Loucy (cell line): ENCODE data around the gene NBPF12.
A peak's percentile ranks its signal among the peaks of the same experiment; 100 is the strongest.
"Not testable (repeated sequence)": the region's sequence is repeated elsewhere in the genome, so short reads cannot be mapped to it uniquely, and the experiment has no call there.

Experiments used
- H2AFZ ChIP-seq: fragments of 200-600 bp; sonication (generic); 2 replicates; pipeline ENCODE4 v1.6.0; 2016; ENCODE audit warnings: antibody characterized with exemption, mild to moderate bottlenecking, low read length, moderate library complexity
- H3F3A ChIP-seq: fragments of 200-600 bp; 2 replicates; pipeline ENCODE4 v1.6.0; 2016; ENCODE audit warnings: antibody characterized with exemption, low read depth, mild to moderate bottlenecking
- H3K27me3 ChIP-seq: fragments of 200-600 bp; sonication (generic); 2 replicates; pipeline ENCODE4 v1.6.1; 2014; ENCODE audit warnings: low read length, mild to moderate bottlenecking; ENCODE audit not compliant: insufficient read depth, poor library complexity, severe bottlenecking
- H3K36me3 ChIP-seq: fragments of 200-600 bp; sonication (generic); 2 replicates; pipeline ENCODE4 v1.6.1; 2016; ENCODE audit warnings: low read length; ENCODE audit not compliant: insufficient read depth
- H3K4me1 ChIP-seq: fragments of 200-600 bp; sonication (generic); 2 replicates; pipeline ENCODE4 v1.5.1; 2014; ENCODE audit warnings: low read length, mild to moderate bottlenecking; ENCODE audit not compliant: insufficient read depth, poor library complexity, severe bottlenecking
- H3K4me2 ChIP-seq: fragments of 200-600 bp; sonication (generic); 2 replicates; pipeline ENCODE4 v1.6.0; 2014; ENCODE audit warnings: antibody characterized with exemption, low read length, low read depth, mild to moderate bottlenecking; ENCODE audit not compliant: poor library complexity, severe bottlenecking
- H3K4me3 ChIP-seq: fragments of 200-600 bp; sonication (generic); 2 replicates; pipeline ENCODE4 v1.5.1; 2014; ENCODE audit warnings: low read length, mild to moderate bottlenecking, mixed read lengths; ENCODE audit not compliant: poor library complexity, severe bottlenecking
- H3K79me2 ChIP-seq: fragments of 200-600 bp; sonication (generic); 2 replicates; pipeline ENCODE4 v1.6.1; 2014; ENCODE audit warnings: low read length; ENCODE audit not compliant: insufficient read depth
- H3K9ac ChIP-seq: fragments of 200-600 bp; sonication (generic); 2 replicates; pipeline ENCODE4 v1.6.0; 2014; ENCODE audit warnings: mild to moderate bottlenecking, low read depth, low read length, moderate library complexity; ENCODE audit not compliant: poor library complexity, severe bottlenecking
- H3K9me2 ChIP-seq: fragments of 200-600 bp; sonication (generic); replicated peaks from 2 replicates; pipeline ENCODE4 v1.6.1; 2016; ENCODE audit warnings: low read depth, low read length, mixed read lengths
- H3K9me3 ChIP-seq: fragments of 200-600 bp; sonication (generic); 2 replicates; pipeline ENCODE4 v1.6.1; 2014; ENCODE audit warnings: mild to moderate bottlenecking, antibody characterized with exemption, low read length, low read depth; ENCODE audit not compliant: insufficient read depth
- H4K20me1 ChIP-seq: fragments of 200-600 bp; sonication (generic); 2 replicates; pipeline ENCODE4 v1.6.0; 2014; ENCODE audit warnings: antibody characterized with exemption, low read length, mild to moderate bottlenecking; ENCODE audit not compliant: insufficient read depth, poor library complexity, severe bottlenecking
- EZH2phosphoT487 ChIP-seq: fragments of 200-600 bp; IDR thresholded peaks from 2 replicates; pipeline ENCODE4 v1.6.1; 2018; ENCODE audit warnings: antibody characterized with exemption, mild to moderate bottlenecking, moderate library complexity, borderline replicate concordance
- TF ChIP-seq, protein P1 (sequence below): fragments of 200-600 bp; sonication (generic); conservative IDR thresholded peaks from 2 replicates; pipeline ENCODE4 v1.5.1; 2014; ENCODE audit warnings: mild to moderate bottlenecking, antibody characterized with exemption, low read length

Gene NBPF12

DNA sequence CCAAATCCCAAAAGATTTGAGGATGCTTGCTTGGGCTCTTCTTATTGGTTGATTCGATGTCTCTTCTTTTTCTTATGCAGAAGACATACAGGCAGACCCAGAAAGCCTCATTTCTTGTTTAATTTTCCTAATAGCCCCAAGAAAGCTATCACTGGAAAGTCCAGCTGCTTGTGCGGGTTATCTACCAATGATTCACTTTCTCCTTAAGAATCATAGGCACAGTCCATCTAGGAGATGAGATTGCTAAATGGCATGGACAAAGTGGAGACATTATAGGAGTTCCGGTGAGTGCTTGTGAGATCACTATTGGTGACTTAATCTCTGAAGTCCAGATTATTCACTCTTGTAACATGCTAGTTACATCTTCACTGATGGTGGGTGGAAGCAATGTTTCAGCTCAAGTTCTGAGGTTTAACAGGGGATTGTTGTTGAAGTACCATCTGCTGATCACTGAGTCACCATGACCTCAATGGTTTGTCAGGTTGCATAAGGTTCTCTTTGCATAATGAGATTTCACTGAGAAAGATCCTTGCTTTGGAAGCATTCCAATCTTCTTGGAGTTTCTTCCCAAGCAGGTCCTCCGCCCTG is 92.0 kb downstream of the NBPF12 start:
- H3K4me1 ChIP-seq, H2AFZ ChIP-seq, H3K79me2 ChIP-seq, H3K9ac ChIP-seq, H4K20me1 ChIP-seq, H3K36me3 ChIP-seq, H3K4me3 ChIP-seq, H3K27me3 ChIP-seq, H3K4me2 ChIP-seq, H3K9me2 ChIP-seq, H3F3A ChIP-seq, H3K9me3 ChIP-seq: not testable (repeated sequence)

DNA sequence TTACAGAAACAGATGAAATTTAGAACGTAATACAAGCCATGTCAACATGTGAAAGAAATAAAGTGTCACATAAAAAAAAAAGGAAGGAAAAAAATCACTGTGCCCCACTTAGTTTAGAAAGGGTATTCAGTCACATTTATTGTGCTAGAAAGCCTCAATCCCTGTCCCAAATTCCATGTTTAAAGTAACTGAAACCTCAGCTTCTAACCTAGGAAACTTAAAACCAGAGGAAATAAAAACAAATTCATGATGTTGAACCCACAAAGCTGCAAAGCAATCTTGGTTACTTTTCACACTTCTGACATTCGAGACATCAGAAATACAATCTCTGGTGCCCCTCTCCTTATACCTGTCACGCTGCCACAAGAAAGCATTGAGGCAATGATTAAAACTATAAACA is 101.8 kb downstream of the NBPF12 start:
- Histone ChIP-seq H3K9me3 (no peaks in the 10 kb centered on the region), H3K4me2 (no peak overlapping the region), H3K9ac (no peak overlapping the region), H3K9me2 (no peaks in the 10 kb centered on the region), H3K27me3 (no peaks in the 10 kb centered on the region), H3K79me2 (no peaks in the 10 kb centered on the region), H4K20me1 (no peaks in the 10 kb centered on the region), H3K4me1 (peaks cover 25% of the 10 kb centered on the region), H3F3A (peaks cover 1% of the 10 kb centered on the region), H2AFZ (no peak overlapping the region), H3K4me3 (no peak overlapping the region), H3K36me3 (no peaks in the 10 kb centered on the region)
- no peak for TF ChIP-seq EZH2phosphoT487
- TF ChIP-seq, protein P1, sequence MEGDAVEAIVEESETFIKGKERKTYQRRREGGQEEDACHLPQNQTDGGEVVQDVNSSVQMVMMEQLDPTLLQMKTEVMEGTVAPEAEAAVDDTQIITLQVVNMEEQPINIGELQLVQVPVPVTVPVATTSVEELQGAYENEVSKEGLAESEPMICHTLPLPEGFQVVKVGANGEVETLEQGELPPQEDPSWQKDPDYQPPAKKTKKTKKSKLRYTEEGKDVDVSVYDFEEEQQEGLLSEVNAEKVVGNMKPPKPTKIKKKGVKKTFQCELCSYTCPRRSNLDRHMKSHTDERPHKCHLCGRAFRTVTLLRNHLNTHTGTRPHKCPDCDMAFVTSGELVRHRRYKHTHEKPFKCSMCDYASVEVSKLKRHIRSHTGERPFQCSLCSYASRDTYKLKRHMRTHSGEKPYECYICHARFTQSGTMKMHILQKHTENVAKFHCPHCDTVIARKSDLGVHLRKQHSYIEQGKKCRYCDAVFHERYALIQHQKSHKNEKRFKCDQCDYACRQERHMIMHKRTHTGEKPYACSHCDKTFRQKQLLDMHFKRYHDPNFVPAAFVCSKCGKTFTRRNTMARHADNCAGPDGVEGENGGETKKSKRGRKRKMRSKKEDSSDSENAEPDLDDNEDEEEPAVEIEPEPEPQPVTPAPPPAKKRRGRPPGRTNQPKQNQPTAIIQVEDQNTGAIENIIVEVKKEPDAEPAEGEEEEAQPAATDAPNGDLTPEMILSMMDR, result no peak

DNA sequence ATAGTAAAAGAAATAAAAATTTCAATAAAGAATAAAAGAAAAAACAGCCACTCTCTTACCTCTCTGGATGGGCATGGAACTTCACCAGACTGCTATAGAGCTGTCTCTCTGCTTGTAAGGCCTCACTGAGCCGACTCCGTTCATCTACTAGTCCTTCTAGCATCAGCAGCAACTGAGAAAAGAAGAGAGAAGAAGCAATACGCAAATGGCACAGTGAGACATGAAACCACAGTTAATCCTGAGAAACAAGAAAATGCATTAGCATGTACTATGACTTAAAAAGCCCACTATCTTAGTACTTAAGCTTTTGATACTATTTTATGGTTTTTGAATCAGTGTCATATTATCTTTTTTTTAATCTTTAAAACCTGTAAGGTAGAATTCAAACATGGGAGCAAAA is 104.8 kb downstream of the NBPF12 start:
- H3K27me3 ChIP-seq, H4K20me1 ChIP-seq, H3K9me2 ChIP-seq, H3K9me3 ChIP-seq, H3K79me2 ChIP-seq, H3K4me3 ChIP-seq, H2AFZ ChIP-seq, H3F3A ChIP-seq, H3K36me3 ChIP-seq, H3K4me2 ChIP-seq, H3K9ac ChIP-seq: not testable (repeated sequence)
- H3K4me1 ChIP-seq, result peaks cover 41% of the 10 kb centered on the region

DNA sequence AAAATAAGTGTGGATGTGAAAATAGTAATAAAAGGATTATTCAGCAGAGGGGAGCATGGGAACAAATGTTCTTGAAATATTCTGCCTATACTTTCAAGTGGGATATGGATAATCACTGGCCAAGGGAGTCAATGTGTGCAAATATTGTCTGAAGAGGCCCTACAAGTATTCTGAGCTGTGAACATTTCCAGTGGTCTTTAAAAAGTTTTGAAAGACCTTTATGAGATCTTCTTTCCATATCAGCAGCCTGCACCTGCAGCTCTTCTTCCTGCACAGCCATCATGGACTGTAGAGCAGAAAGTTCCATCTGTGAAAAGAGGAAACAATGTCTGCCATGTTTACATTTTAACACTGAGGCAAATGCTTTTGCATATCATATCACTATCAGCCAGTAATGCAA is 106.4 kb downstream of the NBPF12 start:
- not testable (repeated sequence) for H3K9ac ChIP-seq, H4K20me1 ChIP-seq, H3F3A ChIP-seq, H3K36me3 ChIP-seq, H3K4me3 ChIP-seq, H3K27me3 ChIP-seq, H3K79me2 ChIP-seq, H3K9me3 ChIP-seq, H3K9me2 ChIP-seq, H2AFZ ChIP-seq
- Histone ChIP-seq H3K4me2 (peak overlapping the region; percentile 32), H3K4me1 (peaks cover 37% of the 10 kb centered on the region)
